GM23248 (cell line): ENCODE results near the gene OR2A1.
"Not testable (repeated sequence)": the region's sequence is repeated elsewhere in the genome, so short reads cannot be mapped to it uniquely, and the experiment has no call there.

Experiments
- EZH2 ChIP-seq: fragments of 200-600 bp; sonication (generic); IDR thresholded peaks from 2 replicates; pipeline ENCODE4 v1.6.1; 2018; ENCODE audit warnings: antibody characterized with exemption, mild to moderate bottlenecking; ENCODE audit not compliant: insufficient read depth, poor library complexity, severe bottlenecking
- EZH2phosphoT487 ChIP-seq: fragments of 200-600 bp; sonication (generic); IDR thresholded peaks from 2 replicates; pipeline ENCODE4 v1.6.1; 2018; ENCODE audit warnings: antibody characterized with exemption, moderate library complexity, mild to moderate bottlenecking, low read depth; ENCODE audit not compliant: insufficient read depth

GRCh38 chr7:144303607-144304006 is 8.6 kb upstream of the OR2A1 start:
- not testable (repeated sequence) for TF ChIP-seq EZH2phosphoT487, EZH2
